Mammary epithelial cell (primary cell): ENCODE measurements around the gene PDE8B.

Experiments used
- EZH2 ChIP-seq: IDR thresholded peaks from 2 replicates; pipeline ENCODE4 v1.6.1; 2012; ENCODE audit warnings: low read length, inconsistent platforms, borderline replicate concordance
- TF ChIP-seq, protein P1 (sequence below), 2 donors: IDR thresholded peaks in 1 of 2; conservative IDR thresholded peaks in 1 of 2; 2 replicates each; pipeline ENCODE4 v1.5.1; 2011 to 2012; ENCODE audit warnings: inconsistent platforms in 2 of 2, low read length in 2 of 2, mild to moderate bottlenecking in 2 of 2, control low read depth in 1 of 2, low read depth in 1 of 2; ENCODE audit not compliant: insufficient read depth in 1 of 2; ENCODE audit errors: extremely low read depth in 1 of 2

DNA sequence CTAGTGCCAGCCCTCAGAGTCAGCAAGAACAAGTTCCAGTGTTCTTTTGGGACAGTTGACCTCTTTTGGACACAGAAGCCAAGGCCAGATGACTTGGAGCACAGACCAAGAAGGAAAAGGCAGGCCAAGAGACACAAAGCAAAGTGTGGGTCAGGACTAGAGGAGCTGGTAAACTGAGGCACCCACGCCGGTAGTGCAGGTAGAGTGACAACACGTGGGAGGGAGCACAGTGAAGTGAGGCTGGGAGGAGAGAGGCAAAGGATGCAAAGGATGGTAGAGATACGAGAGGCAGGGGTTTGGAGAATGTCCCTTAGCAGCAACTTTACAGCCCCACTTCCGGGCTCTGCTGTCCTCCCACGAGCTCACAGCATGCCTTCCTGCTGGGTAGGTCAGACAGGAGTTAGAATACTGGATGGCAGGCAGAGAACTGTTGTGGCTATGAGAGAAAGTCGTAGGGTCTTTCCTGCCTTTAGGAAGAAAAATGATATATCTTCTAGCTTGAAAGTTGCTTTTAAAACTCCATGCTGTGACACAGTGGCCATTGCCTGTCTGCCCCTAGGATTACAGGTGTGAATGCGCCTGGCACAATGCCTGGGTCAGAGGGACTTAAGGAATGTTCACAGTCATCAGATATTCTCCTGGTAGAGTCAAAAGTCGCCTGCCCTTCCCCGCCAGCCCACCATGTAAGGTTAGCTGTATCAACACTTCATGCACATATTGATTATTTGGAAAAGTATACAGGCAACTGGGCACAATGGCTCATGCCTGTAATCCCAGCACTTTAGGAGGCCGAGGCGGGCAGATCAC lies 97.9 kb downstream of the PDE8B start:
- TF ChIP-seq, protein P1, sequence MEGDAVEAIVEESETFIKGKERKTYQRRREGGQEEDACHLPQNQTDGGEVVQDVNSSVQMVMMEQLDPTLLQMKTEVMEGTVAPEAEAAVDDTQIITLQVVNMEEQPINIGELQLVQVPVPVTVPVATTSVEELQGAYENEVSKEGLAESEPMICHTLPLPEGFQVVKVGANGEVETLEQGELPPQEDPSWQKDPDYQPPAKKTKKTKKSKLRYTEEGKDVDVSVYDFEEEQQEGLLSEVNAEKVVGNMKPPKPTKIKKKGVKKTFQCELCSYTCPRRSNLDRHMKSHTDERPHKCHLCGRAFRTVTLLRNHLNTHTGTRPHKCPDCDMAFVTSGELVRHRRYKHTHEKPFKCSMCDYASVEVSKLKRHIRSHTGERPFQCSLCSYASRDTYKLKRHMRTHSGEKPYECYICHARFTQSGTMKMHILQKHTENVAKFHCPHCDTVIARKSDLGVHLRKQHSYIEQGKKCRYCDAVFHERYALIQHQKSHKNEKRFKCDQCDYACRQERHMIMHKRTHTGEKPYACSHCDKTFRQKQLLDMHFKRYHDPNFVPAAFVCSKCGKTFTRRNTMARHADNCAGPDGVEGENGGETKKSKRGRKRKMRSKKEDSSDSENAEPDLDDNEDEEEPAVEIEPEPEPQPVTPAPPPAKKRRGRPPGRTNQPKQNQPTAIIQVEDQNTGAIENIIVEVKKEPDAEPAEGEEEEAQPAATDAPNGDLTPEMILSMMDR (conservative IDR thresholded peaks at IDR 0.05 in 1 of 2, IDR thresholded peaks at IDR 0.05 in 1 of 2; ENCODE audit: extremely low read depth in 1 of 2, insufficient read depth in 1 of 2, low read depth in 1 of 2, low read length in 2 of 2), result no peak
- no peak for TF ChIP-seq EZH2
